CD14-positive monocyte (primary cell): Measurements from ENCODE around the gene STXBP6. TPM values are rescaled to one million over a fixed set of nuclear protein-coding genes. Genes with fewer than 3 reads are reported as not detected.

Experiments
- DNase-seq, 3 donors: peaks; one replicate each; pipeline ENCODE4 v3.0.0-alpha.2; 2011 to 2022
- H2AFZ ChIP-seq: 2 replicates; pipeline ENCODE4 v1.6.0; 2012; ENCODE audit warnings: mild to moderate bottlenecking, low read depth, low read length, inconsistent platforms; ENCODE audit not compliant: insufficient read depth, poor library complexity, severe bottlenecking
- H3K27ac ChIP-seq, 2 donors: 1 replicate in 1 of 2; 2 replicates in 1 of 2; pipeline ENCODE4 v1.5.1; 2012 to 2013; ENCODE audit warnings: low read length in 2 of 2, control low read depth in 1 of 2, inconsistent platforms in 1 of 2, low read depth in 1 of 2, mild to moderate bottlenecking in 1 of 2
- H3K27me3 ChIP-seq, 2 donors: one replicate each; pipeline versions ENCODE4 v1.6.0 to v1.6.1; 2011 to 2013; ENCODE audit warnings: low read length in 2 of 2; ENCODE audit not compliant: control insufficient read depth in 2 of 2, insufficient read depth in 2 of 2
- H3K36me3 ChIP-seq, 2 donors: replicated peaks in 1 of 2; 1 replicate in 1 of 2; 2 replicates in 1 of 2; pipeline versions ENCODE4 v1.5.1 to v1.6.1; 2012 to 2013; ENCODE audit warnings: low read length in 2 of 2, control low read depth in 1 of 2, inconsistent platforms in 1 of 2, mild to moderate bottlenecking in 1 of 2; ENCODE audit not compliant: insufficient read depth in 2 of 2, control insufficient read depth in 1 of 2
- H3K4me1 ChIP-seq, 2 donors: 1 replicate in 1 of 2; 2 replicates in 1 of 2; pipeline versions ENCODE4 v1.5.1 to v1.6.1; 2012 to 2013; ENCODE audit warnings: low read length in 2 of 2, control low read depth in 1 of 2, inconsistent platforms in 1 of 2, mild to moderate bottlenecking in 1 of 2, moderate library complexity in 1 of 2; ENCODE audit not compliant: insufficient read depth in 2 of 2, control insufficient read depth in 1 of 2
- H3K4me2 ChIP-seq: replicated peaks from 2 replicates; pipeline ENCODE3; 2012; ENCODE audit warnings: low read length, moderate library complexity, mild to moderate bottlenecking; ENCODE audit not compliant: poor library complexity, severe bottlenecking; ENCODE audit errors: extremely low read depth
- H3K4me3 ChIP-seq, 3 experiments: fragments of 200-600 bp in 1 of 3; sonication (generic) in 1 of 3; replicated peaks in 1 of 3; 1 replicate in 2 of 3; 2 replicates in 1 of 3; pipeline ENCODE4 v1.5.1; 2011 to 2013; ENCODE audit warnings: low read length in 3 of 3, mild to moderate bottlenecking in 3 of 3, control low read depth in 2 of 3, low read depth in 2 of 3, inconsistent platforms in 1 of 3, moderate library complexity in 1 of 3
- H3K79me2 ChIP-seq: 2 replicates; pipeline ENCODE4 v1.6.0; 2012; ENCODE audit warnings: mild to moderate bottlenecking, control low read depth, inconsistent platforms, low read length, moderate library complexity; ENCODE audit not compliant: insufficient read depth
- H3K9ac ChIP-seq: 2 replicates; pipeline ENCODE4 v1.6.0; 2017; ENCODE audit warnings: low read length, mild to moderate bottlenecking; ENCODE audit not compliant: insufficient read depth, poor library complexity, severe bottlenecking
- H3K9me3 ChIP-seq, 2 donors: replicated peaks in 1 of 2; 1 replicate in 1 of 2; 2 replicates in 1 of 2; pipeline versions ENCODE4 v1.5.1 to v1.6.1; 2012 to 2013; ENCODE audit warnings: low read length in 2 of 2, control low read depth in 1 of 2; ENCODE audit not compliant: control insufficient read depth in 1 of 2, insufficient read depth in 1 of 2
- H4K20me1 ChIP-seq: 2 replicates; pipeline ENCODE4 v1.6.0; 2012; ENCODE audit warnings: mild to moderate bottlenecking, low read length, control low read depth, moderate library complexity; ENCODE audit not compliant: insufficient read depth
- H3K27ac Mint-ChIP-seq, 7 donors: one replicate each; pipeline ENCODE4 v1.8.0; 2020; ENCODE audit warnings: mild to moderate bottlenecking in 7 of 7, mixed read lengths in 7 of 7, moderate library complexity in 6 of 7, inconsistent platforms in 2 of 7
- H3K27me3 Mint-ChIP-seq, 3 donors: one replicate each; pipeline ENCODE4 v1.8.0; 2021 to 2022; ENCODE audit warnings: low read depth in 3 of 3, mild to moderate bottlenecking in 3 of 3, mixed read lengths in 3 of 3, moderate library complexity in 3 of 3, inconsistent platforms in 1 of 3
- H3K36me3 Mint-ChIP-seq, 2 donors: one replicate each; pipeline ENCODE4 v1.8.0; 2020; ENCODE audit warnings: mixed read lengths in 2 of 2, inconsistent platforms in 1 of 2, mild to moderate bottlenecking in 1 of 2
- H3K4me1 Mint-ChIP-seq: one replicate; pipeline ENCODE4 v1.8.0; 2020; ENCODE audit warnings: mild to moderate bottlenecking, mixed read lengths
- H3K4me3 Mint-ChIP-seq, 2 donors: one replicate each; pipeline ENCODE4 v1.8.0; 2020; ENCODE audit warnings: mild to moderate bottlenecking in 2 of 2, mixed read lengths in 2 of 2, moderate library complexity in 1 of 2
- H3K9me3 Mint-ChIP-seq, 7 donors: one replicate each; pipeline ENCODE4 v1.8.0; 2020 to 2022; ENCODE audit warnings: mixed read lengths in 7 of 7, mild to moderate bottlenecking in 6 of 7, moderate library complexity in 6 of 7, inconsistent platforms in 2 of 7
- CTCF ChIP-seq: fragments of 200-600 bp; IDR thresholded peaks from one replicate; pipeline ENCODE4 v1.8.0; 2022; ENCODE audit warnings: antibody characterized with exemption, mild to moderate bottlenecking
- WGBS: methylation state at CpG from one replicate; pipeline ENCODE4 v1.1.5; 2013; ENCODE audit warnings: missing lambda C conversion rate; ENCODE audit not compliant: insufficient coverage; 5-methylcytosine and 5-hydroxymethylcytosine counted together
- intact Hi-C, 2 donors: fragments of 100-400 bp; cut with micrococcal nuclease; formaldehyde crosslinking; loops; one replicate each; pipeline versions ENCODE4 v1.15.0 to v1.15.1; 2023
- polyA plus RNA-seq, 3 donors: library from polyadenylated mRNA; depleted of rRNA in 1 of 3; unstranded in 2 of 3; stranded (reverse) in 1 of 3; fragments of 300-500 nt in 2 of 3; fragments of >200 nt in 1 of 3; fragmentation: Illumina TruSeq in 2 of 3; gene quantifications; 1 replicate in 2 of 3; 2 replicates in 1 of 3; pipeline ENCODE4 v1.2.3, GENCODE V29; 2012 to 2021

Gene STXBP6
- polyA plus RNA-seq, 3 donors = 0.05 to 0.25 (median 0.08) TPM

- H3K27me3 Mint-ChIP-seq = peaks cover 0 to 5% (median 1%) of the 10 kb centered on the region in 3 donors
- no peak for TF ChIP-seq CTCF
- H3K4me1 Mint-ChIP-seq = no peaks in the 10 kb centered on the region
- Histone ChIP-seq H3K27me3 (no peaks in the 10 kb centered on the region), H3K9me3 (no peaks in the 10 kb centered on the region), H3K9ac (no peak overlapping the region), H2AFZ (no peak overlapping the region), H3K79me2 (no peaks in the 10 kb centered on the region), H3K4me3 (no peak overlapping the region), H4K20me1 (no peaks in the 10 kb centered on the region), H3K27ac (no peak overlapping the region), H3K4me1 (no peaks in the 10 kb centered on the region), H3K36me3 (no peaks in the 10 kb centered on the region), H3K4me2 (no peak overlapping the region)
- no CpG with 5 or more reads among the region's 4 CpGs for WGBS
- DNase-seq = no peak
- intact Hi-C loops = no loop called here
- H3K9me3 Mint-ChIP-seq = peaks cover 0 to 3% (median 0%) of the 10 kb centered on the region in 7 donors
- H3K4me3 Mint-ChIP-seq = no peak overlapping the region
- no peaks in the 10 kb centered on the region for H3K36me3 Mint-ChIP-seq
- H3K27ac Mint-ChIP-seq = no peak overlapping the region
Observed at GRCh38 chr14:25014440-25014839, 35.5 kb downstream of the STXBP6 start.

GRCh38 chr14:25011095-25011494, 38.9 kb downstream of the STXBP6 start:
- WGBS = 60% methylated on average over 1 of the region's 1 CpG

More at GRCh38 chr14:25011095-25011494, 38.9 kb downstream of the STXBP6 start:
- H3K4me3 Mint-ChIP-seq = no peak overlapping the region
- Histone ChIP-seq H3K4me2 (no peak overlapping the region), H2AFZ (no peak overlapping the region), H3K9ac (no peak overlapping the region), H3K79me2 (no peaks in the 10 kb centered on the region), H3K36me3 (no peaks in the 10 kb centered on the region), H3K27me3 (no peaks in the 10 kb centered on the region), H3K4me3 (no peak overlapping the region), H4K20me1 (no peaks in the 10 kb centered on the region), H3K27ac (no peak overlapping the region), H3K4me1 (no peaks in the 10 kb centered on the region), H3K9me3 (no peaks in the 10 kb centered on the region)
- no peaks in the 10 kb centered on the region for H3K4me1 Mint-ChIP-seq
- H3K36me3 Mint-ChIP-seq = no peaks in the 10 kb centered on the region
- DNase-seq = no peak
- intact Hi-C loops = no loop called here
- no peak for TF ChIP-seq CTCF
- peaks cover 0 to 9% (median 1%) of the 10 kb centered on the region in 3 donors for H3K27me3 Mint-ChIP-seq
- no peak overlapping the region for H3K27ac Mint-ChIP-seq
- peaks cover 0 to 2% (median 0%) of the 10 kb centered on the region in 7 donors for H3K9me3 Mint-ChIP-seq
